Activated B cell treated with CpG ODN at 0.5 μM for 24 hours (primary cell): ENCODE measurements around the gene PDZRN3. TPM values are rescaled to one million over a fixed set of nuclear protein-coding genes. Genes with fewer than 3 reads are reported as not detected.

Experiments
- ATAC-seq: fragments of 200-7000 bp; cut with Tn5 transposase; one replicate; pipeline ENCODE4 v1.10.0; 2021; ENCODE audit warnings: low read depth, mild to moderate bottlenecking, moderate library complexity
- CTCF ChIA-PET: fragments of 350-600 bp; sonication (Branson Sonifier 250); formaldehyde crosslinking; loops from one replicate; lab custom pipeline; 2021; ENCODE audit warnings: antibody characterized with exemption; lab: Charles Lee
- POLR2A ChIA-PET: fragments of 350-600 bp; sonication (Branson Sonifier 250); formaldehyde crosslinking; loops from one replicate; lab custom pipeline; 2021; ENCODE audit warnings: antibody characterized with exemption; lab: Charles Lee
- DNase-seq: peaks from one replicate; pipeline ENCODE4 v3.0.0; 2022
- H3K27ac Mint-ChIP-seq: one replicate; pipeline ENCODE4 v1.8.0; 2020; ENCODE audit warnings: mixed read lengths
- H3K27me3 Mint-ChIP-seq: one replicate; pipeline ENCODE4 v1.8.0; 2021; ENCODE audit warnings: mixed read lengths
- H3K36me3 Mint-ChIP-seq: one replicate; pipeline ENCODE4 v1.8.0; 2021; ENCODE audit warnings: low read depth, mixed read lengths
- H3K4me1 Mint-ChIP-seq: one replicate; pipeline ENCODE4 v1.8.0; 2021; ENCODE audit warnings: mixed read lengths
- H3K4me3 Mint-ChIP-seq: one replicate; pipeline ENCODE4 v1.8.0; 2020; ENCODE audit warnings: mild to moderate bottlenecking, mixed read lengths
- H3K9me3 Mint-ChIP-seq: one replicate; pipeline ENCODE4 v1.8.0; 2020; ENCODE audit warnings: mixed read lengths
- CTCF ChIP-seq: fragments of 200-600 bp; IDR thresholded peaks from one replicate; pipeline ENCODE4 v1.8.0; 2022; ENCODE audit warnings: antibody characterized with exemption, mild to moderate bottlenecking
- intact Hi-C: fragments of 100-400 bp; cut with micrococcal nuclease; formaldehyde crosslinking; loops from one replicate; pipeline ENCODE4 v1.15.1; 2024
- total RNA-seq: library from RNA; stranded (reverse); gene quantifications from 2 replicates; pipeline ENCODE4 v1.2.3, GENCODE V29; 2022

The PDZRN3 gene
- not detected in 2 replicates for total RNA-seq

GRCh38 chr3:73624821-73625665, at the start of gene PDZRN3:
PDZRN3 (minus strand) TSS chr3:73624941.
- H3K4me3 Mint-ChIP-seq: no peak within 1 kb of the TSS
- no peaks in the 10 kb centered on the region for H3K9me3 Mint-ChIP-seq
- H3K36me3 Mint-ChIP-seq: no peaks in the 10 kb centered on the region
- no peaks in the 10 kb centered on the region for H3K4me1 Mint-ChIP-seq
- intact Hi-C loops: no loop called here
- TF ChIP-seq CTCF: no peak
- POLR2A ChIA-PET: no interaction called here
- no peak within 1 kb of the TSS for H3K27ac Mint-ChIP-seq
- CTCF ChIA-PET: no interaction called here
- DNase-seq (no peak), ATAC-seq (no peak)
- peaks cover 17% of the 10 kb centered on the region for H3K27me3 Mint-ChIP-seq

- H3K36me3 Mint-ChIP-seq: no peaks in the 10 kb centered on the region
- no peak overlapping the region for H3K4me3 Mint-ChIP-seq
- no peak for TF ChIP-seq CTCF
- H3K4me1 Mint-ChIP-seq: no peaks in the 10 kb centered on the region
- H3K9me3 Mint-ChIP-seq: no peaks in the 10 kb centered on the region
- CTCF ChIA-PET: no interaction called here
- no peak for ATAC-seq
- no peak overlapping the region for H3K27ac Mint-ChIP-seq
- intact Hi-C loops: no loop called here
- H3K27me3 Mint-ChIP-seq: no peaks in the 10 kb centered on the region
- POLR2A ChIA-PET: no interaction called here
- DNase-seq: no peak
Measured at GRCh38 chr3:73674280-73674679, 49.5 kb upstream of the PDZRN3 start.

- TF ChIP-seq CTCF: no peak
- intact Hi-C loops: no loop called here
- no peaks in the 10 kb centered on the region for H3K27me3 Mint-ChIP-seq
- ATAC-seq: no peak
- CTCF ChIA-PET: no interaction called here
- DNase-seq: no peak
- no peaks in the 10 kb centered on the region for H3K9me3 Mint-ChIP-seq
- no peak overlapping the region for H3K27ac Mint-ChIP-seq
- no peaks in the 10 kb centered on the region for H3K4me1 Mint-ChIP-seq
- no peak overlapping the region for H3K4me3 Mint-ChIP-seq
- POLR2A ChIA-PET: no interaction called here
- no peaks in the 10 kb centered on the region for H3K36me3 Mint-ChIP-seq
Measured at GRCh38 chr3:73669260-73669659, 44.5 kb upstream of the PDZRN3 start.

- H3K36me3 Mint-ChIP-seq: no peaks in the 10 kb centered on the region
- H3K4me1 Mint-ChIP-seq: no peaks in the 10 kb centered on the region
- TF ChIP-seq CTCF: no peak
- POLR2A ChIA-PET: no interaction called here
- no peak overlapping the region for H3K27ac Mint-ChIP-seq
- no peak for ATAC-seq
- no peak for DNase-seq
- no peaks in the 10 kb centered on the region for H3K27me3 Mint-ChIP-seq
- intact Hi-C loops: no loop called here
- CTCF ChIA-PET: no interaction called here
- no peak overlapping the region for H3K4me3 Mint-ChIP-seq
- no peaks in the 10 kb centered on the region for H3K9me3 Mint-ChIP-seq
Measured at GRCh38 chr3:73668391-73668790, 43.6 kb upstream of the PDZRN3 start.

- H3K36me3 Mint-ChIP-seq: no peaks in the 10 kb centered on the region
- CTCF ChIA-PET: no interaction called here
Measured at GRCh38 chr3:73667889-73668288, 43.1 kb upstream of the PDZRN3 start.

More at GRCh38 chr3:73667889-73668288, 43.1 kb upstream of the PDZRN3 start:
- Mint-ChIP-seq H3K27me3 (no peaks in the 10 kb centered on the region), H3K9me3 (no peaks in the 10 kb centered on the region), H3K27ac (no peak overlapping the region), H3K4me1 (no peaks in the 10 kb centered on the region), H3K4me3 (no peak overlapping the region)
- intact Hi-C loops: no loop called here
- TF ChIP-seq CTCF: no peak
- ATAC-seq: no peak
- no peak for DNase-seq
- POLR2A ChIA-PET: no interaction called here
